HG03139 (cell line): Measurements from ENCODE around the gene RFNG.

ENCODE experiments used
- ATAC-seq: cut with Tn5 transposase; IDR thresholded peaks from one replicate; pipeline ENCODE4 v1.9.1; 2021; ENCODE audit not compliant: unreplicated experiment

The RFNG gene

GRCh38 chr17:82059272-82060000, 7.8 kb upstream of the RFNG start:
- no peak for ATAC-seq

- ATAC-seq = no peak
These were observed 7.2 kb upstream of the RFNG start for GRCh38 chr17:82058855-82059249.

GRCh38 chr17:82058230-82058854, 6.7 kb upstream of the RFNG start:
- no peak for ATAC-seq

DNA sequence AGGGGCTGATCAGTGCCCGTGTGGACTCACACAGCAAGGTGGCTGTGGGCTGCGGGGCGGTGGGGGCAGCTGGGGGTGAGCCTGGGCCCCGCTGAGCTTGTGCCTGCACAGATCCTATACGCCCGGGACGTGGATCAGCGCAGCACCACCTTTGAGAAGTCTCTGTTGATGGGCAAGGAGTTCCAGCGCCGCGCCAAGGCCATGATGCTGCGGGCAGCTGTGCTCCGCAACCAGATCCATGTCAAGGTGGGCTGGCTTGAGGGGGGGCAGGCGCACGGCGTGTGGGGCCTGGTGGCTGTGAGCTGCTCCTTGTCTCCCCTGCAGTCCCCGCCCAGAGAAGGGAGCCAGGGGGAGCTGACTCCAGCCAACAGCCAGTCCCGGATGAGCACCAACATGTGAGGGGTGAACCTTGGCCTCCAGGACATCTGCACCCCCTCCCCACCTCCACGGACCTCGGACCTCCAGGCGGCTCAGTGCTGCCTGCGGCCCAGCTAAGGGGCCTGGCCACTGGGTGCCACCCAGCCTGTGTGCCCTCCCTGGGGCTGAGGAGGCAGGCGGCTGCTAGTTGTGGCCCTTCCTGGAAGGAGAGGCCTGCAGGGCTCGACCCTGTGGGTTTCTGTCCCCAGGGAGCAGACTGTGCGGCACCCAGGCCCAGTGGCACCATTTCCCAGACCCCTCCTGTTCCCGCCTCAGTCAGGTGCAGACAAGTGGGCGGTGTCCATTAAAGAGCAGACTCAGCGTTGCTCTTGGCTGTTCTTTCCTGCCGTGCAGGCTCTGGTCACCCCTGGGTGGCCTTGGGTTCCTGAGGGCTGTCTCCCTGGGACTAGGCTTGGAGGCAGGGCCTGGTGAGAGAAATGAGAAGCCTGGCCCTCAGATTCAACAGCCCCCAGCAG, 5.4 kb upstream of the RFNG start:
- no peak for ATAC-seq

DNA sequence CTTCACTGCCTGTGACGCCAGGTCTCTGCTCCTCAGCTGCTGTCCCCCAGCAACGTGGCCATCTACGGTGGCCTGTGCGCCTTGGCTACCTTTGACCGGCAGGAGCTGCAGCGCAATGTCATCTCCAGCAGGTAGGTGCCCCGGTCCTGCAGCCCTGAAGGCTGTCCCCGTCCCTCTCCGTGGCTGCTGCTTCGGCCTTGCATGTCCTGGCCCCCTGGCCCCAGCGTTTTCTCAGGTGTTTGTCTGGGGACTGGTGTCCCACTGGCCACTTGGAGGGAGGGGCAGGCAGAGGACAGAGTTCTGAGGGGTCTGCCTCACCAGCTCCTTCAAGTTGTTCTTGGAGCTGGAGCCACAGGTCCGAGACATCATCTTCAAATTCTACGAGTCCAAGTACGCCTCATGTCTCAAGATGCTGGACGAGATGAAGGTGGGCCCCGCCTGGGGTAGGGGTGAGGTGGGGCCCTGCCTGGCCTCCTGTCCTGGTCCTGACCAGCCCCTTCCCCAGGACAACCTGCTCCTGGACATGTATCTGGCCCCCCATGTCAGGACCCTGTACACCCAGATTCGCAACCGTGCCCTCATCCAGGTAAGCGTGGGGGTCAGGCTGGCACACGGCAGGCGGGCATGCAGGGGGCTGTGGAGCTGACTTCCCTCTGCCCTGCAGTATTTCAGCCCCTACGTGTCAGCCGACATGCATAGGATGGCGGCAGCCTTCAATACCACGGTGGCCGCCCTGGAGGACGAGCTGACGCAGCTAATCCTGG, 4.5 kb upstream of the RFNG start:
- ATAC-seq = no peak

- no peak for ATAC-seq
These were observed 3.7 kb upstream of the RFNG start for GRCh38 chr17:82055023-82055964.

DNA sequence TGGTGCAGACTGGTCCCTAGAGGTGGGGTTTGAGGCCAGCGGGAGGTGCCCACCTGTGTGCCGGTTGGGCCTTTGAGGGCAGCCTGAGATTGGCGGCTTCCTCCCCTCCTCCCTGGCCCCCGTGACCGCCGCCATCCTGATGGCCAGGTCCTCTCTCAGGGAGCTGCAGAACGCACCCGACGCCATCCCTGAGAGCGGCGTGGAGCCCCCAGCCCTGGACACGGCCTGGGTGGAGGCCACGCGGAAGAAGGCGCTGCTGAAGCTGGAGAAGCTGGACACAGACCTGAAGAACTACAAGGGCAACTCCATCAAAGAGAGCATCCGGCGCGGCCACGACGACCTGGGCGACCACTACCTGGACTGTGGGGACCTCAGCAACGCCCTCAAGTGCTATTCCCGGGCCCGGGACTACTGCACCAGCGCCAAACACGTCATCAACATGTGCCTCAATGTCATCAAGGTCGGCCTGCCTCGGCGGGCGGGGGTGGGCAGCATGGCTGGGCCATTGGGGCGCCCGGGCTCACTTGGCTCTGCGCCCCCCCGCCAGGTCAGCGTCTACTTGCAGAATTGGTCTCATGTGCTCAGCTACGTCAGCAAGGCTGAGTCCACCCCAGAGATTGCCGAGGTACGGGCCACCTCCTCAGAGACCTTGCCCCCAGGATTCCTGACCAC, 2.9 kb upstream of the RFNG start:
- ATAC-seq = no peak

GRCh38 chr17:82053556-82054263, 2.1 kb upstream of the RFNG start:
- ATAC-seq = no peak

DNA sequence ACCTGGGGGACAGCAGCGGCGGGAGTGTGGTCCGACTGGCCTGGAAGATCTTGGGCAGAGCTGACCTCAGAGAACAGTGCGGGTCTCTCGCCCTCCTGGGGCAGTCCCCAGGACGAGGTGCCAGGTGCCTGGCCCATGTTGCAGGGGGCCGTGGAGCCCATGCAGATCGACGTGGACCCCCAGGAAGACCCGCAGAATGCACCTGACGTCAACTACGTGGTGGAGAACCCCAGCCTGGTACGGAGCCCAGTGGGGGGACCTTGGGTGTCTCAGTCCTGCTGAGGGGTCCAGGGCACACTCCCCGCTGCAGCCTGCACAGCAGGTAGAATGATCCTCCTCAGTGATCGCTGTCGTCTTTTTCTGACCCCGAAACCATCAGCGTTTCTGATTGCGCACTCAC, 1.5 kb upstream of the RFNG start:
- no peak for ATAC-seq

DNA sequence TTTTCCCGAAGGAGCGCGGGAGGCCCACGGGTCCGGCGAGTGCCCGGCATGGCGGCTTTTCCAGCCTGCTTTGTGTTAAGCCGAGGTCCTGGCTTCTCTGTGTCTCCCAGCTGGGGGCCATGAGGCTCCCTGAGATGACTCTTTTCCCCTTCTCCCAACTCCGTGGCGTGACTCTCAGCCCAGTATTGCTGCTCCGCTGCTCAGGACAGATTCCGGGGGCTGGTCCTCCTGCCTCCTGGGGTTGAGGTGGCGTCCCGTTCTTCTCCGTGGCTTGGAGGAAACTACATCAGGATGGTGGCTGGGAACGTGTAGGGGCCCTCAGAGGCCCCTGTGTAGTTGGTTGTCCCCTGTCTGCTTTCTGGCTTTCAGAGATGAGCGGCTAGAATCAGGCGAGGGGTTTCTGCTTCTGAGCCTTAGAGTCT, 1.0 kb upstream of the RFNG start:
- no peak for ATAC-seq

DNA sequence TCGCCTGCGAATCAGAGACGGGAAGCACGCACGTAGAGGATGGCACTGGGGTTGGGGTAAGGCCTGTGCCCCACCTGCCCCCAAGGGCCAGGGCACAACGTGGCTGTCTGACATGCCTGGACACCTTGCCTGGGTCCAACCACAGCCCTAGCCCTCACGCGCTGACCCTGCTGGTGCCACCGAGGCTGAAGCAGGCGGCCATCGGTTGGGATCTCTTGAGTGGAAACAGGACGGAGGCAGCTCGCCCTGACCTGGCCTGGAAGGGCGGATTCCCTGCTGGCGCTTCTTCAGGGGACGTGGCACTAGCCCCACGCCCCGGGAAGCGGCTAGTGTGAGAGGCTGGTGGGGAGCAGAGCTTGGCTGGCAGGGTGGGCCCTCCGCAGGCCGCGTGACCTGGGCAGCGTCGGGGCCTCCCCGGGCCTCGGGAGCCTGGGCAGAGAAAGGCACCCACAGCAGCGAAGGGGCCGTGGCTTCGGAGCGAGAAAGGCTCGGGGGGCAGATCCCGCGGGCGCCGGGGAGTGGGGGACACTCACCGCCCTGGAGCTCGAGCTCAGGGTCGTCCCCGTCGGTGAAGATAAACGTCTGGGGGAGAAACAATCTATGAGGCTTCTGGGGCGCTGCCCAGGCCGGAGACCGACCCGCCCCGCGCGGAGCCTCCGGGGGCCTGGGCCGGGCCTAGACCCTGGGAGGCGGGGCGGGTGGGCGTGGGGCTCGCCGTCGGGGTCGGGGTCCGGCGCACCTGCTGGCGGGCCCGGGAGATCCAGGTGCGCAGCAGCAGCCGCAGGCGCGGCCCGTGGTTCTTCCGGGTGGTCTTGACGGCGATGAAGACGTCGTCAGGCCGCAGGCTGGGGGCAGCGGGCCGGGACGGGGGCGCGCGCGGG, 610 bp downstream of the RFNG start:
- no peak for ATAC-seq

- no peak for ATAC-seq
These were observed 1.4 kb downstream of the RFNG start for GRCh38 chr17:82050152-82050760.

GRCh38 chr17:82049521-82049971, 2.1 kb downstream of the RFNG start:
- no peak for ATAC-seq

- ATAC-seq = no peak
These were observed 2.5 kb downstream of the RFNG start for GRCh38 chr17:82049106-82049505.

DNA sequence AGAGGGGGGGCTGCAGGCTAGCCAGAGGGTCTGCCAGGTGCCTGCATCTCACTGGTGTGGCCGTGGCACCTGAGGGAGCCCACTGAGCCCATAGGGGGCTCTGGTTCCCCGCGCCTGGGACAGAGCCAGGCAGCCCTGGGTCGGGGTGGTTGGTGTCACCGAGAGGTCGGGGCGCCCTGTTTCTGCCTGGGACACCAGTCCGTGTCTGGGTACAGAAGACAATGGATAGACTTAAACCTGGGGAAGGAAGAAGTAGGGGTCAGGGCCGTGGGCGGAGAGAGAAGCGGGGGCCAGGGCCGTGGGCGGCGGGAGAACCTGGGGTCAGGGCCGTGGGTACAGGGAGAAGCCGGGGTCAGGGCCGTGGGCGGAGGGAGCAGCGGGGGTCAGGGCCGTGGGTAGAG, 3.0 kb downstream of the RFNG start:
- ATAC-seq = no peak

DNA sequence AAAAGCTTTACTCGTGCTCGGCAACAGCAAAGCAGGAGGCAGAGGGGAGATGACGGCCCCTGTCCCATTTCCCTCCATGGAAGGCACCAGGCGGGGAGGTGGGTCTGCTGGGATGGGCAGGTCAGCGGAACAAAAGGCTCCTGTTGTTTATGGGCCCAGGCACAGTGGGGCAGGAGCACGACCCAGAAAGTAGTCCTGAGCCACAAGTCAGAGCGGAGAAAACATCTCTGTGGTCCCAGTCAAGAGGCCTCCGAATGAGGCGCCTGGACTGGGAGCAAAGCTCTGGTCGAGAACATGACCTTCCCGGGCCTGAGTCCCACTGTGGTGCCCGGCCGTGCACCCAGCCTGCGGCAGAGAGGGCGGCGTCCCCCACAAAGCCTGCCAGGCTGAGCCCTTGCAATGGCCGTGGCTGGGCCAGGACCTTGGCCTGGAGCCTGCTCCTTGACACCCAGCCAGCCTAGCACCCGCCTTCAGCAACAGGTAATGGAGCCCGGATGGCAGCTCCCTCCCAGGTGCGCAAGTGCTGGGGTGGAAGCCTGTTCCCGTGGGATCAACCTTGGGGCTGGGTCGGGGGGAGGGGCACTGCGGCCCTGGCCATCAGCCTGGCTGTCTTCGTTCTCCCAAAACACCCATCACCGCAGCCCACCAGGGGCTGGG, 3.6 kb downstream of the RFNG start:
- ATAC-seq = no peak

GRCh38 chr17:82047379-82047778, 4.2 kb downstream of the RFNG start:
- no peak for ATAC-seq
